Measurements from ENCODE around the gene STX2.

The STX2 gene

GRCh38 chr12:130743176-130743575, 95.9 kb downstream of the STX2 start:
- no peak for DNase-seq (ENCODE audit: low read depth, low spot score)
- no peak overlapping the region for H3K27ac ChIP-seq

- no peak overlapping the region for H3K27ac ChIP-seq
- DNase-seq (ENCODE audit: low read depth, low spot score), result no peak
Measured at GRCh38 chr12:130742716-130743115, 96.3 kb downstream of the STX2 start.

- no peak overlapping the region for H3K27ac ChIP-seq
- DNase-seq (ENCODE audit: low read depth, low spot score), result no peak
Measured at GRCh38 chr12:130742112-130742511, 96.9 kb downstream of the STX2 start.
